WTC11 (cell line): Measurements from ENCODE around the gene CGRRF1.

Experiments
- CREB1 ChIP-seq: sonication (generic); formaldehyde crosslinking; IDR thresholded peaks from 2 replicates; pipeline ENCODE4 v1.8.0; 2023; ENCODE audit warnings: mild to moderate bottlenecking, missing genetic modification reagents
- E2F4 ChIP-seq: sonication (generic); formaldehyde crosslinking; IDR thresholded peaks from 2 replicates; pipeline ENCODE4 v1.8.1; 2022; ENCODE audit warnings: low read depth, mild to moderate bottlenecking, moderate library complexity, missing genetic modification reagents, borderline replicate concordance
- IRF2 ChIP-seq: sonication (generic); formaldehyde crosslinking; IDR thresholded peaks from 2 replicates; pipeline ENCODE4 v1.8.0; 2022; ENCODE audit warnings: low read depth, missing genetic modification reagents, borderline replicate concordance
- NR2C2 ChIP-seq: sonication (generic); formaldehyde crosslinking; IDR thresholded peaks from 2 replicates; pipeline ENCODE4 v1.8.0; 2022; ENCODE audit warnings: mild to moderate bottlenecking, missing genetic modification reagents
- TF ChIP-seq, protein P1 (sequence below): fragments of 200-600 bp; IDR thresholded peaks from 2 replicates; pipeline ENCODE4 v1.8.0; 2022; ENCODE audit warnings: antibody characterized with exemption
- TF ChIP-seq, protein P2 (sequence below): sonication (generic); formaldehyde crosslinking; IDR thresholded peaks from 2 replicates; pipeline ENCODE4 v1.8.0; 2023; ENCODE audit warnings: missing genetic modification reagents

DNA sequence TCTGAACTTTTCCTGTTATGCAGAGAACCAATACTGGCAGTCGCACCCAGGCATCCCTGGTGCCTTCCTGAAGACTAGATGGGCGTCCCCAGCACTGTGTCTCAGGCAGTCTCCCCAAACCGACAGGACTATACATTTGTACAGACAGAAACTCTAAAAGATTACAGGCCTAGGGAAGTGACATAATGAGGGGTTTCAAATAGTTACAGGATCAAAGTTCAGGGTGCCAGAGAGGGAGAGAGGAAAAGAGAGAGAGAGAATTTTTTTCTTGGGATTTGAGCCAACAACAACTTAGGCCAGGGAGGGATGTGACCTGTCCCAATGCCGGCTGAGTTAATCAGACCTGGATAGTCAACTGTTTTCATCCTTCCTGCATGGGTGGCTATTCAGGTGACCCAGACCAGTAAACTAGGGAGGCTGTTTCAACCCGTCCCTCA lies 11.6 kb upstream of the CGRRF1 start:
- TF ChIP-seq, protein P1, sequence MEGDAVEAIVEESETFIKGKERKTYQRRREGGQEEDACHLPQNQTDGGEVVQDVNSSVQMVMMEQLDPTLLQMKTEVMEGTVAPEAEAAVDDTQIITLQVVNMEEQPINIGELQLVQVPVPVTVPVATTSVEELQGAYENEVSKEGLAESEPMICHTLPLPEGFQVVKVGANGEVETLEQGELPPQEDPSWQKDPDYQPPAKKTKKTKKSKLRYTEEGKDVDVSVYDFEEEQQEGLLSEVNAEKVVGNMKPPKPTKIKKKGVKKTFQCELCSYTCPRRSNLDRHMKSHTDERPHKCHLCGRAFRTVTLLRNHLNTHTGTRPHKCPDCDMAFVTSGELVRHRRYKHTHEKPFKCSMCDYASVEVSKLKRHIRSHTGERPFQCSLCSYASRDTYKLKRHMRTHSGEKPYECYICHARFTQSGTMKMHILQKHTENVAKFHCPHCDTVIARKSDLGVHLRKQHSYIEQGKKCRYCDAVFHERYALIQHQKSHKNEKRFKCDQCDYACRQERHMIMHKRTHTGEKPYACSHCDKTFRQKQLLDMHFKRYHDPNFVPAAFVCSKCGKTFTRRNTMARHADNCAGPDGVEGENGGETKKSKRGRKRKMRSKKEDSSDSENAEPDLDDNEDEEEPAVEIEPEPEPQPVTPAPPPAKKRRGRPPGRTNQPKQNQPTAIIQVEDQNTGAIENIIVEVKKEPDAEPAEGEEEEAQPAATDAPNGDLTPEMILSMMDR: no peak
- TF ChIP-seq IRF2 (CRISPR knock-in tag) (no peak), NR2C2 (CRISPR knock-in tag) (no peak), E2F4 (CRISPR knock-in tag) (no peak), CREB1 (CRISPR knock-in tag) (no peak)
- TF ChIP-seq, protein P2, sequence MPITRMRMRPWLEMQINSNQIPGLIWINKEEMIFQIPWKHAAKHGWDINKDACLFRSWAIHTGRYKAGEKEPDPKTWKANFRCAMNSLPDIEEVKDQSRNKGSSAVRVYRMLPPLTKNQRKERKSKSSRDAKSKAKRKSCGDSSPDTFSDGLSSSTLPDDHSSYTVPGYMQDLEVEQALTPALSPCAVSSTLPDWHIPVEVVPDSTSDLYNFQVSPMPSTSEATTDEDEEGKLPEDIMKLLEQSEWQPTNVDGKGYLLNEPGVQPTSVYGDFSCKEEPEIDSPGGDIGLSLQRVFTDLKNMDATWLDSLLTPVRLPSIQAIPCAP (CRISPR knock-in tag): no peak
